Activated naive CD8-positive, alpha-beta T cell (primary cell): Measurements from ENCODE around the gene NTM.
"Not testable (repeated sequence)": the region's sequence is repeated elsewhere in the genome, so short reads cannot be mapped to it uniquely, and the experiment has no call there.

Source experiments
- H3K27ac Mint-ChIP-seq: one replicate; pipeline ENCODE4 v1.8.0; 2021; ENCODE audit warnings: mixed read lengths
- H3K27me3 Mint-ChIP-seq: one replicate; pipeline ENCODE4 v1.8.0; 2021; ENCODE audit warnings: mixed read lengths
- H3K36me3 Mint-ChIP-seq: one replicate; pipeline ENCODE4 v1.8.0; 2021; ENCODE audit warnings: mixed read lengths
- H3K4me1 Mint-ChIP-seq: one replicate; pipeline ENCODE4 v1.8.0; 2021; ENCODE audit warnings: low read depth, mixed read lengths
- H3K4me3 Mint-ChIP-seq: one replicate; pipeline ENCODE4 v1.8.0; 2021; ENCODE audit warnings: mild to moderate bottlenecking, mixed read lengths
- H3K9me3 Mint-ChIP-seq: one replicate; pipeline ENCODE4 v1.8.0; 2021; ENCODE audit warnings: low read depth, mixed read lengths

NTM gene

DNA sequence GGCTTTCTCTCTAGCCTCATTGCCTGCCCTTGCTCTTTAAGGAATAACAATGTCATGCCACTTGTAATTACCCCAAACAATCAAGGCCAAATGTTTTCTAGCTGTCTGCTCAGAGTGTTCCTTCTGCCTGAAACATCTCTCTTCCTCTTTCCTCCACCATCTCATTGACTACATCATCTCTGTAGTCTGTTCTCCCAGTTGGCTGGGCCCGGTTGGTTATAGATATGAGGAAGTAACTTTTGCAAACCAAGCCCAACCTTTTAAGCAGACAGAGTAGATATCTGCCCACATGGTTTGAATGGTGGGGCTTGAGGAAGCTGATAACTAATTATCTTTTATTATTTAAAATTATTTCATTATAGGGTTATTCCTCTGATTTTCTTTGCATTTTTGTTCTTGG, 104.5 kb downstream of the NTM start:
- peaks cover 11% of the 10 kb centered on the region for H3K27me3 Mint-ChIP-seq
- H3K4me3 Mint-ChIP-seq, result no peak overlapping the region
- H3K9me3 Mint-ChIP-seq, result no peaks in the 10 kb centered on the region
- no peaks in the 10 kb centered on the region for H3K36me3 Mint-ChIP-seq
- no peak overlapping the region for H3K27ac Mint-ChIP-seq
- H3K4me1 Mint-ChIP-seq, result no peaks in the 10 kb centered on the region

DNA sequence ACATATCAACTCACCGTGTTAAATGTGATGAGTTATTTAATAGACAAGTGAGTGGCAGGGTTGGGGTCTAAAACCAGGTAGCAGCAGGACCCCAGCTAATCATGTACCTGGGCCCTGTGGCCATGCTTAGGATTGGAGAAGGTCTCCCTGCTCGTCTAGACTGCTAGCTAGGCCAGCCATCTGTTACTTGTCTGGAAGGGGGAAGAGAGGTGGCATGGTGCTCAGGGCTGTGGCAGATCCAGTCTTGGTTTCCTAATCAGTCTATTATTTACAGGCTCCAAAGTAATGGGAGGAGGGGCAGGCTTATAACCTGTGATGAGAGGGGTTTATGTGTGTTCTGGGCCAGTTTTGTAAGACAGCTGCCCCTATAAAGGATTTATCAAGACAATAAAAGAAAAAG, 105.9 kb downstream of the NTM start:
- Mint-ChIP-seq H3K9me3 (no peaks in the 10 kb centered on the region), H3K4me1 (no peaks in the 10 kb centered on the region), H3K36me3 (no peaks in the 10 kb centered on the region), H3K27ac (no peak overlapping the region), H3K27me3 (peaks cover 9% of the 10 kb centered on the region), H3K4me3 (no peak overlapping the region)

DNA sequence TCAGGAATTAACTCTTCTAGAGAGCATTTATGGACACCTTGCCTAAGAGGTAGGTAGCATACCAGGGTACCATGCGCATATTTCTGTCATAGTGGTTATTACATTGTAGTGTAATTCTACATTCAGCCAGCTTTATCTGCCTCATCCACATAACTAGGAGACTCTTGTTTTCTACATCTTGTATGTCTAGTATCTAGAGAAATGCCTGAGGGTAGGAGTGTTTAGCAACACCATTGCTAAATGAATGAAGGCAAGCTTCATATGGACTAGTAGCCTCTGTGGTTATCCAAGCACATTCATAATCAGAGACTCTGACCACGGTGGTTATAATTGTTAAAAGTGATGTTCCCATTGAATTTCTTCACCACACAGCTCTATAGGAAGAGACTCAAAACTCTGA, 107.9 kb downstream of the NTM start:
- Mint-ChIP-seq H3K27ac (no peak overlapping the region), H3K9me3 (no peaks in the 10 kb centered on the region), H3K27me3 (peaks cover 7% of the 10 kb centered on the region), H3K4me3 (no peak overlapping the region), H3K4me1 (no peaks in the 10 kb centered on the region), H3K36me3 (no peaks in the 10 kb centered on the region)

DNA sequence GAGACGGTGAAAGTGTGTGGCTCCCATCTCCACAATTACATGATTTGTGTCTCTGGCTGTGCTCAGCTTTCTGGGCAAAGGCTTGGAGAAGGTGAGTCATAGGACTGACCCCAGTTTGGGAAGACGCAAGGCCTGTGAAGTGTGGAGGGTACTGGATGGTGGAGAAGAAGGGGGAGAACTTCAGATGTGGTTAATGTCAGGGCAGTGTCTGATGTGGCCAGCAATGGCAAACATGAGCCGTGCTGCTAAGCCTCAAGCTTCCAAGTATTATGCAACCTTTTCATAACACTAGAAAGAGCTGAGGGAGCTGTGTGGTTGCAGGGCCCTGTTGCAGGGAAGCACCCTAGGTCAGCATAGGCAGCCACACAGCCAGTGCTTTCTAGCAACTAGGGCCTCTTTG, 110.9 kb downstream of the NTM start:
- no peak overlapping the region for H3K4me3 Mint-ChIP-seq
- no peaks in the 10 kb centered on the region for H3K36me3 Mint-ChIP-seq
- no peaks in the 10 kb centered on the region for H3K9me3 Mint-ChIP-seq
- no peak overlapping the region for H3K27ac Mint-ChIP-seq
- no peaks in the 10 kb centered on the region for H3K4me1 Mint-ChIP-seq
- no peaks in the 10 kb centered on the region for H3K27me3 Mint-ChIP-seq

DNA sequence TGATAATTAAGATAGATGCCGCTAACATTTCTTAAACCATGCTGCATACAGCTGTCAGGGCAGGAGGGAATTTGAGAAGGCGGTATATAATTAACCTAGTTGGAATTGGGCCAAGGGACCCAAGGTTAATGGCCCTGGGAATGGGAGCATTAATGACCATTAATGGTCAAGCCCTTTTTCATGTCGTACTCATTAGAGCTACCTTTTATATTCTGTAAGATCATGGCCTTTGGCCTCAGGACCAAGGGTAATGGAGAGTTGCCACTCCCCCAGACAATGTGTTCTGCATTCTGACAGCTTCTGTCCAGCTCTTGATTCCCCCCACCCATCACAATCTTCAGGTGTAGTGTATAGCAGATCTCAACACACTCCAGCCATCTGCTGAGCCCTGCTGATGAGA, 111.6 kb downstream of the NTM start:
- H3K9me3 Mint-ChIP-seq, result no peaks in the 10 kb centered on the region
- no peaks in the 10 kb centered on the region for H3K36me3 Mint-ChIP-seq
- no peak overlapping the region for H3K4me3 Mint-ChIP-seq
- no peak overlapping the region for H3K27ac Mint-ChIP-seq
- no peaks in the 10 kb centered on the region for H3K4me1 Mint-ChIP-seq
- no peaks in the 10 kb centered on the region for H3K27me3 Mint-ChIP-seq

DNA sequence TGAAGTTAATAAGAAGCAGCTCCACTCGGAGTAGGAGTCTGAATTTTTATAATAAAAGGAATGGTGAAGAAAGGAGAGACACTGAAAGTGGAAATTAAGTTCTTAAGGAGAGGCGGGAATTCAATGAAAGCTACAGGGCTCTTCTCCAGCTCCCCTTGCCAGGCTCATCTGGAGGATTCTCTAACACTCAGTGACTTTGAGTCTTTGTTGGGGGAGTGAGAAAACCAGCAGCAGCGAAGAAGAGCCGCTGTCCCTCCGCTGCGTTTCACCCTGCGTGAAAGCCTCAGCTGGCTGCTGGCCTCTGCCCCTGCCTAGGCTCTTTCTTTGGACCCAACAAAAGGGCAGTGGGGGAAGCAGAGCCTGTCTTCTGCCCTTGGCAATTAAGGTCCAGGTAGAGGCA, 113.0 kb downstream of the NTM start:
- Mint-ChIP-seq H3K9me3 (no peaks in the 10 kb centered on the region), H3K27me3 (no peaks in the 10 kb centered on the region), H3K4me3 (no peak overlapping the region), H3K4me1 (no peaks in the 10 kb centered on the region), H3K36me3 (no peaks in the 10 kb centered on the region), H3K27ac (no peak overlapping the region)

DNA sequence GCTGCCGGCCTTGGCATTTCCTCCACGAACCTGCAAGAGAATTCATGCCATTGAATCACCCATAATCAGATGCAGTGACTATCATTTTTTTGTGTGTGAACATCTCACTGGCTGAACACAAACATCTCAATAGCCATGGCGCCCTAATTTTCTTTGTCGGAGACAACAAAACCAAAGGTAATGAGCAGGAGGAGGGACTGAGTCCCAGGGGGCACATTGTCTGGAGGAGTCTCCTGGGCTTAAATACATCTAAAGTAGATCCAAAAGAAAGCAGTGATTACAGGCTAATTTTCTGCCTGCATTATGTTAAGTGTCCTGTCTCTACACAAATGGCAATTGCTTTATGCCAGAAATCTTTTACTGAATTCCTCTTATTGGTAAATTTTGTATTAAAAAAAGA, 113.5 kb downstream of the NTM start:
- H3K4me1 Mint-ChIP-seq, result no peaks in the 10 kb centered on the region
- H3K36me3 Mint-ChIP-seq, result no peaks in the 10 kb centered on the region
- no peak overlapping the region for H3K27ac Mint-ChIP-seq
- H3K4me3 Mint-ChIP-seq, result no peak overlapping the region
- H3K27me3 Mint-ChIP-seq, result no peaks in the 10 kb centered on the region
- no peaks in the 10 kb centered on the region for H3K9me3 Mint-ChIP-seq

DNA sequence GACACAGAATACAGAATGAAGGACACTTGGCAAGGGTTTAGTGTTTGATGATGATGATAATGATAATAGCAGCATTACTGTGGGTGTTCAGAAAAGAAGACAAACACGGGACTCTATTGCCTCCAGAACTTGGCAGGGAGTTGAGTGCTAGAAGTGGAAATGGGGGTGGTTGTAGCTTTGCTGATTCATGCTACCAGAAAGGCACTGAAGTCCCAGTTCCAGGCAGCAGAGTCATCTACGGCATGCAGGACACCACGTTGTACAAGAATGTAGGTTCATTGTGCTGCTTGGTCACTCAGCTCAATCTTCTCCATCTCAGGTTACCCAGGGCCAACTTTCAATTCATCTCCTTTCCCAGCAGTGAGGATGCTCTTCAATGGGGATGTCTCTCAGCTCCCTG, 115.7 kb downstream of the NTM start:
- H3K27me3 Mint-ChIP-seq, result no peaks in the 10 kb centered on the region
- no peaks in the 10 kb centered on the region for H3K9me3 Mint-ChIP-seq
- H3K27ac Mint-ChIP-seq, result no peak overlapping the region
- H3K36me3 Mint-ChIP-seq, result no peaks in the 10 kb centered on the region
- no peaks in the 10 kb centered on the region for H3K4me1 Mint-ChIP-seq
- H3K4me3 Mint-ChIP-seq, result no peak overlapping the region

DNA sequence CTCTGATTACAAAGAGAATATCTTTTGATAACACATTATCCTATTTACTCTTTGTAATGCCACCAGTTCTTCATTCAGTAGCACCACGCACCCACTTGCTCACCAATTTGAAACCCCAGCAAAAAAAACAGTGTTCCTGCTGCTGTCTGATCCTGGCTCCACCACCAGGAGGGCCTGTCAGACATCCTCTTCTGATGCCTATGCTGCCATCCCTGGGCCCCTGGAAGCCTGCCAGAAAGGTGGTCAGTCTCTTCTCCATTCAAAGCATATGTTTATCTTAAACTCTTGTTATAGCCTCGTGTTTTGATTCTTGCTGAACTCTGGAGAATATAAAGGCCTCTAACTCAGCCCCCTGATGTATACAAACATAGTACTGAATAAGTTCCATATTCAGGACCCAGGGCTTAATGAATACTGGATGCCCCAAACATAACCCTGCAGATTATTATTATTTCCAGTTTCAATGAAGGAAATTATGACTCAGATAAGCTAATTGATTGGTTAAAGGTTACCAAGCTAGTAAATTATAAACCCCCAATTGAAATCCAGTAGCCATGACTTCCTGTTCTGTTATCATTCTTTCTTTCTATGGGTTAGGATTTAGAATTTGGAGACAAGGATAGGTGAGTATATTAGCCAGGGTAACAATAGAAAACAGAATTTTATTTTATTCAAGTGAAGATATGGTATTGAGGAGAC, 116.7 kb downstream of the NTM start:
- Mint-ChIP-seq H3K4me3 (no peak overlapping the region), H3K27ac (no peak overlapping the region)

DNA sequence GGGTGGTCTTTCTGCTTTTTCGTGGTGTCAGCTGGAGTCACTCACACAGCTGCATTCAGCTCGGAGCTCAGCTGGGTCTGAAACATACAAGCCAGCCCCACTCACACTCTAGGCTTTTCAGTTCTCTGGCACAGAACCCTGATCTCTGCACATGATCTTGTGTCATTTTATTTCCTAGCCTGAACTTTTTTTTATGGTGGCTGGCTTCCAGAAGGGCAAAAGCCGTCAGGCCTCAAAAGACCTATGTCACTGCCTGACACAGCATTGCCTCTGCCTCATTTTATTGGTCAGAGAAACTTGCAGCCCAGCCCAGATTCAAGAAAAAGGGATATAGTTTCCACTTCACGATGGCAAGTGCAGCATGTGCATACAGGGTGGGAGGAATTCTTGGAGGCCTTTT, 117.8 kb downstream of the NTM start:
- Mint-ChIP-seq H3K9me3 (no peaks in the 10 kb centered on the region), H3K4me1 (no peaks in the 10 kb centered on the region), H3K27ac (no peak overlapping the region), H3K4me3 (no peak overlapping the region), H3K36me3 (no peaks in the 10 kb centered on the region), H3K27me3 (no peaks in the 10 kb centered on the region)

More for the DNA sequence above, 116.7 kb downstream of the NTM start:
- H3K9me3 Mint-ChIP-seq, result no peaks in the 10 kb centered on the region
- H3K4me1 Mint-ChIP-seq, result no peaks in the 10 kb centered on the region
- H3K36me3 Mint-ChIP-seq, result no peaks in the 10 kb centered on the region
- H3K27me3 Mint-ChIP-seq, result no peaks in the 10 kb centered on the region

DNA sequence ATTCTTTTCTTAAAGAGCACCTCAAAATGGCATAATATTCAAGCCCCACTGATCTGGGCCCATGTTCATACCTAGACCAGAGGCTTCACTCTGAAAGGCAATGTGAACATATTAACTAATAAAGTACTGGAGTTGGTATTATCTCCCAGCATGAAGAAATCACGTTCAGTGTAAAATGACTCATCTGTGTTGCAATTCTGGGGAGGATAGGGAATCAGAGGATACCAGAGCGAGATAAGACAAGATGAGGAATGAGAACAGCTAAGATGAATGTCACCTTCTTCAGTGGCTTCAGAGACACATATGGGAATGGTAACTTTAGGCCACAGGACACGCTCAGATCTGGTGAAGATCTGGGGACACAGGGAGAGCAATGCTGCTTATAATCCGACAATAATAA, 121.1 kb downstream of the NTM start:
- no peaks in the 10 kb centered on the region for H3K4me1 Mint-ChIP-seq
- H3K27me3 Mint-ChIP-seq, result no peaks in the 10 kb centered on the region
- H3K4me3 Mint-ChIP-seq, result no peak overlapping the region
- no peaks in the 10 kb centered on the region for H3K36me3 Mint-ChIP-seq
- H3K9me3 Mint-ChIP-seq, result no peaks in the 10 kb centered on the region
- no peak overlapping the region for H3K27ac Mint-ChIP-seq

DNA sequence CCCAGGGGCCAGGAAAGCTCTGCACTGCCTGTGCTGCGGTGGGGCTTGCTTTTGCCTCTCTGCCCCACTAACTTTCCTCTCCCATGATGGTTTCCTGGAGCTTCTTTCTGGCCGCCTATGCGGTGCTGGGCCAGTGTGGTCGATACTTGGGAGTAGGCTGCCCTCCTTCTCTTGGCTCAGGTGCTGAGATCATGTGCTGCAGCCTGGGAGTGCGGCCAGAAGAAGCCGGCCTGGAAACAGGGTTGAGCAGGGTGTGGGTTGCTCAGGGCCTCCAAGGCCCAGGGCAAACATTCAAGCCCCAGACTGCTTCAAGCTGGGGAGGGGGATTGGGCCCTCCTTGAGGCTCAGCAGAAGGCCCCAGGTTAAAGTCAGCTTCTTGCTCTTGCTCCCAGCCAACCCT, 125.0 kb downstream of the NTM start:
- Mint-ChIP-seq H3K9me3 (no peaks in the 10 kb centered on the region), H3K36me3 (no peaks in the 10 kb centered on the region)

DNA sequence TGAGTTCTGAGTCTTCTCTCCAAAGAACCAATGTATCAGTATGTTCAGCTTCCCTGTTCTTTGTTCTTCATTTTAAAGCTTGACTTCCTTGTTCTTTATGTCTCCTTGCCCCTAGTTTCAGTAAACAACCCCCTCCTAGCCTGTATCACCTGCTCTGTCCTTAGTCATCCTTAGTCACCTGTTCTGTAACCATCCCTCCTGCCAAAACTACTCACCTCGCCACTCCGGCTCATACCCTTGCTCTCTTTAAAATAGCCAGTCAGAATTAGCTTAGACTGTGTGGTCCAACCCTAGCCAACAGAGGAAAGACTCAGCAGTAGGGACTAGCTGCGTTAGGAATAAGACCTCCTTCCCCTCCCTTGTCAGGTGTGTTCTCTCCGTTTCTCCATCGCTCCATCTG, 127.3 kb downstream of the NTM start:
- H3K27ac Mint-ChIP-seq, H3K27me3 Mint-ChIP-seq, H3K4me3 Mint-ChIP-seq, H3K4me1 Mint-ChIP-seq, H3K36me3 Mint-ChIP-seq, H3K9me3 Mint-ChIP-seq: not testable (repeated sequence)

More for the DNA sequence above, 125.0 kb downstream of the NTM start:
- Mint-ChIP-seq H3K27ac (no peak overlapping the region), H3K27me3 (no peaks in the 10 kb centered on the region), H3K4me1 (no peaks in the 10 kb centered on the region), H3K4me3 (no peak overlapping the region)

DNA sequence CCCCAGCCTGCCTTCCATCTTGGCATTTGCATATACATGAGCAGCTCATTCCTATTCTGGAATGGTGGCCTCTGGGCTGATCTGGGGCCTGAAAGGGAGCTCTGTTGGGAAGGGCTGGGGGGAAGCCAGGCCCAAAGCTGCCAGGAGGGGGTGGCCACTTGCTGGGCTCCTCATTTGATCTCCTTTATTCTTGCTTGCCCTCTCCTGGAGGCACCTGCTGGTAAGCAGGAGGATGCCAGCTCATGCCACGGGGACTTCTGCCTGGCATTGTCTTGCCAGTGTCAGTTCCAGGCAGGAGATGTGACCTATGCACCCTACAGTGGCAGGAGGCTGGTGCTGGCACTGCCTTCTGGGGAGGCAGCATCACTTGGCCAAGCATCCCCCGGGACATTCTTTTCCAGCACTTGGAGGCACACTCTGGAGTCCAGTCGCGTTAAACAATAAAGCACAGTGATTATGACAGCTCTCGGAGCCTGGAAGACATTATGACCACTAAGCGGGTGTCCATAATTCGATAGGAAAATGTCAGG, 128.3 kb downstream of the NTM start:
- H3K4me1 Mint-ChIP-seq, result no peaks in the 10 kb centered on the region
- no peaks in the 10 kb centered on the region for H3K27me3 Mint-ChIP-seq
- no peak overlapping the region for H3K27ac Mint-ChIP-seq
- no peaks in the 10 kb centered on the region for H3K36me3 Mint-ChIP-seq
- H3K4me3 Mint-ChIP-seq, result no peak overlapping the region
- no peaks in the 10 kb centered on the region for H3K9me3 Mint-ChIP-seq

DNA sequence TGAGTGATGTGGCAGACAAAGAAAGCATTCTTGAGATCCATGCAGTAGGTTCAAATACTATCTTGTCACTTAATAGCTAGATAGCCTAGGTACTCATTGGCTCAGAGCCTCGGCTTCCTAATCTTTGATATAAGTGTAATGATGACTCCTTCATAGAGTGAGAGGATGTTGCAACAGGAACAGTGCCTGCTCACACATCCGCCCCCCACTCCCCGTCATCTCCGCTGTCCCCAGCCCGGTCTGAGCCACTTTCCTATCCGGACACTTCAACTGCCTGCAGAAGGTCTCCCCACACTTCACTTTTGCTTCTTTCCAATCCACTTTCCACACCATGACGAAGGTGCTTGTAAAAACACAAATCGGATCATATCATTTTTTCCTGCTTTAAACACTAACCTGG, 128.8 kb downstream of the NTM start:
- Mint-ChIP-seq H3K4me1 (no peaks in the 10 kb centered on the region), H3K27me3 (no peaks in the 10 kb centered on the region), H3K27ac (no peak overlapping the region), H3K36me3 (no peaks in the 10 kb centered on the region), H3K9me3 (no peaks in the 10 kb centered on the region), H3K4me3 (no peak overlapping the region)

DNA sequence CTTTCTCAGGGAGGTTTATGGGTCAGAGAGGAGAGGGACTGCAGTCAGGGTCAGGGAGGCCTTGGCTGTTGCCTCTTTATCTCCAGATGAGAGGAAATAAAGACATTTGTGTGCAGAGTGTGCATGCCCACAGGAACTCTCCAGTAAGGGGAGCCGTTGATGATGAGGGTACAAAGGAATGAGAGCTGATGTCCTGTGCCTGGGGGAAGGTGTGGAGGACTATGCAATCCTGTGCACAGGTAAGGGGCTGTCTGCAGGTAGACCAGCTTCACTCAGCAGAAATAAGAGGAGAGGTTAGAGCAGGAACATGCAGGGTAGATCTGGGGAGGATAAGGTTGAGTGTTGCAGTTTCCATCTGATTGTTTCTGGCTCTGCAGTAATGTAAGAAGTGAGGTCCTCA, 132.6 kb downstream of the NTM start:
- Mint-ChIP-seq H3K27me3 (peaks cover 2% of the 10 kb centered on the region), H3K9me3 (no peaks in the 10 kb centered on the region), H3K4me3 (no peak overlapping the region), H3K4me1 (no peaks in the 10 kb centered on the region), H3K36me3 (no peaks in the 10 kb centered on the region), H3K27ac (no peak overlapping the region)
